HEK293T (cell line): ENCODE data around the gene RIPK1.
"Not testable (repeated sequence)": the region's sequence is repeated elsewhere in the genome, so short reads cannot be mapped to it uniquely, and the experiment has no call there.

ENCODE experiments used
- CTCF ChIA-PET: fragments of 350-600 bp; formaldehyde crosslinking; extraction: SDS; loops from one replicate; lab custom pipeline; 2021; ENCODE audit warnings: antibody characterized with exemption, inconsistent platforms; lab: Yijun Ruan, JAX
- POLR2A ChIA-PET: fragments of 350-600 bp; formaldehyde crosslinking; extraction: SDS; loops from one replicate; lab custom pipeline; 2020; ENCODE audit warnings: antibody characterized with exemption, inconsistent platforms; lab: Yijun Ruan, JAX
- DNase-seq: peaks from one replicate; pipeline ENCODE4 v3.0.0; 2012; ENCODE audit warnings: mixed read lengths; ENCODE audit errors: extremely low spot score
- ARNT ChIP-seq: fragments of 450-650 bp; IDR thresholded peaks from 2 replicates; pipeline ENCODE4 v1.6.1; 2017; ENCODE audit warnings: mild to moderate bottlenecking
- BHLHE40 ChIP-seq: fragments of 450-650 bp; IDR thresholded peaks from 2 replicates; pipeline ENCODE4 v1.6.1; 2016; ENCODE audit warnings: mild to moderate bottlenecking, moderate library complexity, borderline replicate concordance
- CTBP1 ChIP-seq: fragments of 450-650 bp; IDR thresholded peaks from 2 replicates; pipeline ENCODE4 v1.6.1; 2016; ENCODE audit warnings: borderline replicate concordance
- ELF4 ChIP-seq: fragments of 450-650 bp; IDR thresholded peaks from 2 replicates; pipeline ENCODE4 v1.6.1; 2017; ENCODE audit warnings: antibody characterized with exemption
- FOXA1 ChIP-seq: fragments of 450-650 bp; IDR thresholded peaks from 2 replicates; pipeline ENCODE4 v1.6.1; 2016; ENCODE audit warnings: mild to moderate bottlenecking
- FOXK2 ChIP-seq: fragments of 450-650 bp; IDR thresholded peaks from 2 replicates; pipeline ENCODE4 v1.6.1; 2016; ENCODE audit warnings: mild to moderate bottlenecking
- FOXM1 ChIP-seq: fragments of 450-650 bp; IDR thresholded peaks from 2 replicates; pipeline ENCODE4 v1.6.1; 2017; ENCODE audit warnings: mild to moderate bottlenecking, borderline replicate concordance
- HDGF ChIP-seq: fragments of 450-650 bp; IDR thresholded peaks from 2 replicates; pipeline ENCODE4 v1.6.1; 2017; ENCODE audit warnings: antibody characterized with exemption, borderline replicate concordance
- L3MBTL2 ChIP-seq: fragments of 450-650 bp; conservative IDR thresholded peaks from 2 replicates; pipeline ENCODE4 v1.6.1; 2016; ENCODE audit warnings: mild to moderate bottlenecking
- LEF1 ChIP-seq: fragments of 450-650 bp; IDR thresholded peaks from 2 replicates; pipeline ENCODE4 v1.6.1; 2017; ENCODE audit warnings: mild to moderate bottlenecking, borderline replicate concordance
- NFRKB ChIP-seq: fragments of 450-650 bp; IDR thresholded peaks from 2 replicates; pipeline ENCODE4 v1.6.1; 2016; ENCODE audit warnings: mild to moderate bottlenecking, moderate library complexity
- PKNOX1 ChIP-seq: fragments of 450-650 bp; IDR thresholded peaks from 2 replicates; pipeline ENCODE4 v1.6.1; 2016
- SP1 ChIP-seq: fragments of 450-650 bp; IDR thresholded peaks from 2 replicates; pipeline ENCODE4 v1.6.1; 2017
- SUZ12 ChIP-seq: fragments of 450-650 bp; IDR thresholded peaks from 2 replicates; pipeline ENCODE4 v1.6.1; 2016; ENCODE audit warnings: mild to moderate bottlenecking
- TARDBP ChIP-seq: fragments of 450-650 bp; IDR thresholded peaks from 2 replicates; pipeline ENCODE4 v1.6.1; 2016
- ZNF384 ChIP-seq: fragments of 450-650 bp; IDR thresholded peaks from 2 replicates; pipeline ENCODE4 v1.6.1; 2016

RIPK1 gene

GRCh38 chr6:3023663-3024483 is 44.4 kb upstream of the RIPK1 start:
- DNase-seq: peak; percentile 76
- POLR2A ChIA-PET: interaction anchor here (0.6 to 1.0 kb wide), 4 partner anchors 15 to 139 kb away, joined by 3 to 5 read pairs (median 3); no protein-coding TSS in a partner anchor
- peak; percentile 91 for TF ChIP-seq L3MBTL2
- no peak for TF ChIP-seq SUZ12
- CTCF ChIA-PET: interaction anchor here (0.5 to 1.0 kb wide), 2 partner anchors 200 to 626 kb away, joined by 4 to 6 read pairs; no protein-coding TSS in a partner anchor

- TF ChIP-seq FOXM1 (no peak), TARDBP (no peak), FOXK2 (no peak)
- ChIA-PET CTCF (interaction anchor here (1.1 to 1.4 kb wide), 2 partner anchors 12 to 25 kb away, joined by 3 to 4 read pairs; no protein-coding TSS in a partner anchor), POLR2A (interaction anchor here (0.9 to 1.5 kb wide), 2 partner anchors 36 to 92 kb away, joined by 3 to 8 read pairs; partner anchors contain the start of gene BPHL)
- DNase-seq: no peak
Measured at GRCh38 chr6:3026791-3027626, 41.3 kb upstream of the RIPK1 start.

- CTCF ChIA-PET: interaction anchor here (0.6 to 1.1 kb wide), 2 partner anchors 19 to 29 kb away, joined by 3 to 9 read pairs; partner anchors contain the start of gene NQO2
- not testable (repeated sequence) for DNase-seq
- POLR2A ChIA-PET: interaction anchor here (1.1 kb wide), 1 partner anchor 36 kb away, joined by 3 read pairs; no protein-coding TSS in a partner anchor
Measured at GRCh38 chr6:3028156-3028555, 40.1 kb upstream of the RIPK1 start.

GRCh38 chr6:3031857-3032640 is 36.2 kb upstream of the RIPK1 start:
- no peak for TF ChIP-seq CTBP1
- TF ChIP-seq NFRKB: no peak
- no peak for TF ChIP-seq L3MBTL2
- TF ChIP-seq TARDBP: no peak
- TF ChIP-seq ZNF384: no peak
- no peak for TF ChIP-seq FOXA1
- POLR2A ChIA-PET: no interaction called here
- no peak for DNase-seq
- CTCF ChIA-PET: no interaction called here

GRCh38 chr6:3032986-3033385 is 35.3 kb upstream of the RIPK1 start:
- CTCF ChIA-PET: no interaction called here
- TF ChIP-seq ZNF384 (no peak), HDGF (no peak), ELF4 (no peak), SUZ12 (no peak), BHLHE40 (no peak), FOXM1 (no peak), CTBP1 (no peak), FOXK2 (no peak), ARNT (no peak), FOXA1 (no peak), SP1 (no peak)
- POLR2A ChIA-PET: no interaction called here
- no peak for DNase-seq

- POLR2A ChIA-PET: no interaction called here
- TF ChIP-seq CTBP1 (no peak), TARDBP (no peak), ARNT (no peak), ZNF384 (no peak)
- CTCF ChIA-PET: no interaction called here
- DNase-seq: no peak
Measured at GRCh38 chr6:3033652-3034051, 34.6 kb upstream of the RIPK1 start.

- no peak for TF ChIP-seq CTBP1
- no peak for TF ChIP-seq BHLHE40
- TF ChIP-seq ARNT: no peak
- TF ChIP-seq ELF4: no peak
- TF ChIP-seq SUZ12: no peak
- no peak for TF ChIP-seq TARDBP
- TF ChIP-seq SP1: no peak
- no peak for TF ChIP-seq FOXA1
- TF ChIP-seq LEF1: no peak
- TF ChIP-seq HDGF: no peak
- TF ChIP-seq ZNF384: no peak
- TF ChIP-seq FOXM1: no peak
- TF ChIP-seq FOXK2: no peak
- no peak for TF ChIP-seq L3MBTL2
- no peak for TF ChIP-seq PKNOX1
- TF ChIP-seq NFRKB: no peak
- DNase-seq: no peak
- CTCF ChIA-PET: no interaction called here
- POLR2A ChIA-PET: interaction anchor here (0.6 kb wide), 1 partner anchor 1333 kb away, joined by 3 read pairs; no protein-coding TSS in a partner anchor
Measured at GRCh38 chr6:3035397-3035796, 32.9 kb upstream of the RIPK1 start.
